Measurements from ENCODE around the gene NSMF. TPM values are rescaled to one million over a fixed set of nuclear protein-coding genes. Genes with fewer than 3 reads are reported as not detected.

NSMF gene
- total and polyA plus RNA-seq, 2 experiments from 2014 or later = 20.3 to 103 TPM

- Mint-ChIP-seq H3K9me3 (no peaks in the 10 kb centered on the region), H3K27ac (no peak overlapping the region), H3K4me1 (no peaks in the 10 kb centered on the region; the same call in 2 of the 3 replicates)
Measured at GRCh38 chr9:137415451-137415850, 43.7 kb downstream of the NSMF start.

More at GRCh38 chr9:137415451-137415850, 43.7 kb downstream of the NSMF start:
- ATAC-seq (no peak), DNase-seq (ENCODE audit: low spot score) (no peak)
- H4K20me1 ChIP-seq (replicated peaks; ENCODE audit: insufficient read depth) = peaks cover 4% of the 10 kb centered on the region
- no peak overlapping the region for H3K4me3 ChIP-seq
- H3K9me2 ChIP-seq (ENCODE audit: insufficient read depth) = no peaks in the 10 kb centered on the region
- TF ChIP-seq, protein P1, sequence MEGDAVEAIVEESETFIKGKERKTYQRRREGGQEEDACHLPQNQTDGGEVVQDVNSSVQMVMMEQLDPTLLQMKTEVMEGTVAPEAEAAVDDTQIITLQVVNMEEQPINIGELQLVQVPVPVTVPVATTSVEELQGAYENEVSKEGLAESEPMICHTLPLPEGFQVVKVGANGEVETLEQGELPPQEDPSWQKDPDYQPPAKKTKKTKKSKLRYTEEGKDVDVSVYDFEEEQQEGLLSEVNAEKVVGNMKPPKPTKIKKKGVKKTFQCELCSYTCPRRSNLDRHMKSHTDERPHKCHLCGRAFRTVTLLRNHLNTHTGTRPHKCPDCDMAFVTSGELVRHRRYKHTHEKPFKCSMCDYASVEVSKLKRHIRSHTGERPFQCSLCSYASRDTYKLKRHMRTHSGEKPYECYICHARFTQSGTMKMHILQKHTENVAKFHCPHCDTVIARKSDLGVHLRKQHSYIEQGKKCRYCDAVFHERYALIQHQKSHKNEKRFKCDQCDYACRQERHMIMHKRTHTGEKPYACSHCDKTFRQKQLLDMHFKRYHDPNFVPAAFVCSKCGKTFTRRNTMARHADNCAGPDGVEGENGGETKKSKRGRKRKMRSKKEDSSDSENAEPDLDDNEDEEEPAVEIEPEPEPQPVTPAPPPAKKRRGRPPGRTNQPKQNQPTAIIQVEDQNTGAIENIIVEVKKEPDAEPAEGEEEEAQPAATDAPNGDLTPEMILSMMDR (conservative IDR thresholded peaks at IDR 0.05; ENCODE audit: low read depth in 2 of 2) = no peak
- TF ChIP-seq STAT1 (IDR thresholded peaks at IDR 0.05; ENCODE audit: unreplicated experiment) (no peak), POLR2AphosphoS5 (IDR thresholded peaks at IDR 0.05; ENCODE audit: low read depth) (no peak), CREB1 (CRISPR knock-in tag; IDR thresholded peaks at IDR 0.05; ENCODE audit: low read depth) (no peak), NANOG (IDR thresholded peaks at IDR 0.05; ENCODE audit: borderline replicate concordance) (no peak), EZH2phosphoT487 (IDR thresholded peaks at IDR 0.05; ENCODE audit: unreplicated experiment) (no peak), JUNB (IDR thresholded peaks at IDR 0.05; ENCODE audit: unreplicated experiment) (no peak), ZNF462 (CRISPR knock-in tag; IDR thresholded peaks at IDR 0.05) (no peak), ZNF331 (CRISPR knock-in tag; IDR thresholded peaks at IDR 0.05; ENCODE audit: low read depth) (no peak), ETS1 (IDR thresholded peaks at IDR 0.05) (no peak), EZH2 (IDR thresholded peaks at IDR 0.05; ENCODE audit: low read depth, unreplicated experiment) (no peak), ZNF114 (CRISPR knock-in tag; IDR thresholded peaks at IDR 0.05) (no peak), REST (IDR thresholded peaks at IDR 0.05; ENCODE audit: unreplicated experiment) (no peak)
- H2AFZ ChIP-seq = no peak overlapping the region
- 0 out of 2 replicates have a peak, but pooled peaks cover 3% of the 10 kb centered on the region for H3K4me1 ChIP-seq (ENCODE audit: insufficient read depth)
- H3K36me3 Mint-ChIP-seq (ENCODE audit: low read depth) = no peaks in the 10 kb centered on the region
- no peaks in the 10 kb centered on the region for H3K36me3 ChIP-seq (ENCODE audit: insufficient read depth)
- no peaks in the 10 kb centered on the region for H3K27me3 ChIP-seq (ENCODE audit: insufficient read depth)
- H3K27ac ChIP-seq (ENCODE audit: low read depth) = no peak overlapping the region
- H3K4me3 Mint-ChIP-seq = no peak overlapping the region
- H3K27me3 Mint-ChIP-seq (ENCODE audit: insufficient read depth, low read depth, poor library complexity) = peaks cover 2% of the 10 kb centered on the region
- 0 out of 2 replicates have a peak, but pooled peaks cover 3% of the 10 kb centered on the region for H3F3A ChIP-seq (replicated peaks; ENCODE audit: low read depth)
- peaks cover 12% of the 10 kb centered on the region; the same call in 1 of the 2 replicates for H3K79me2 ChIP-seq (replicated peaks; ENCODE audit: insufficient read depth)
- H3K4me2 ChIP-seq = no peak overlapping the region
